Left hindlimb (tissue), 1 donor: ENCODE data around the gene MGLL.
"Not testable (repeated sequence)": the region's sequence is repeated elsewhere in the genome, so short reads cannot be mapped to it uniquely, and the experiment has no call there.

Source experiments
- DNase-seq: peaks from one replicate; pipeline ENCODE4 v3.0.0-alpha.2; 2018

The MGLL gene

GRCh38 chr3:127684871-127685707 lies 137.2 kb downstream of the MGLL start:
- DNase-seq, result peak; percentile 17

- DNase-seq, result peak; percentile 27
These were observed 139.8 kb downstream of the MGLL start for GRCh38 chr3:127682561-127682960.

GRCh38 chr3:127682175-127682554 lies 140.2 kb downstream of the MGLL start:
- DNase-seq, result not testable (repeated sequence)

GRCh38 chr3:127680798-127681221 lies 141.5 kb downstream of the MGLL start:
- DNase-seq, result peak; percentile 21

GRCh38 chr3:127680146-127680661 lies 142.1 kb downstream of the MGLL start:
- peak; percentile 4 for DNase-seq

- peak; percentile 21 for DNase-seq
These were observed 142.7 kb downstream of the MGLL start for GRCh38 chr3:127679534-127680145.

- DNase-seq, result peak; percentile 15
These were observed 143.4 kb downstream of the MGLL start for GRCh38 chr3:127678611-127679533.

GRCh38 chr3:127678315-127678599 lies 144.1 kb downstream of the MGLL start:
- no peak for DNase-seq

- DNase-seq, result peak; percentile 23
These were observed 144.6 kb downstream of the MGLL start for GRCh38 chr3:127677541-127678314.

GRCh38 chr3:127676921-127677351 lies 145.4 kb downstream of the MGLL start:
- DNase-seq, result peak; percentile 22

- DNase-seq, result no peak
These were observed 145.9 kb downstream of the MGLL start for GRCh38 chr3:127676456-127676855.

- DNase-seq, result peak; percentile 4
These were observed 146.5 kb downstream of the MGLL start for GRCh38 chr3:127675651-127676391.

GRCh38 chr3:127674790-127675189 lies 147.5 kb downstream of the MGLL start:
- DNase-seq, result no peak

GRCh38 chr3:127674101-127674721 lies 148.1 kb downstream of the MGLL start:
- no peak for DNase-seq

GRCh38 chr3:127673191-127674100 lies 148.9 kb downstream of the MGLL start:
- no peak for DNase-seq

GRCh38 chr3:127672429-127673190 lies 149.7 kb downstream of the MGLL start, which contains the start of gene ABTB1:
Gene ABTB1, plus strand, starts transcription at chr3:127672952. Its CDS starts 74 bp downstream, at chr3:127673026.
- DNase-seq, result peak; percentile 87

GRCh38 chr3:127671523-127672428 lies 150.5 kb downstream of the MGLL start:
- no peak for DNase-seq
